ENCODE measurements around the gene ENG.
"Not testable (repeated sequence)": the region's sequence is repeated elsewhere in the genome, so short reads cannot be mapped to it uniquely, and the experiment has no call there.

DNA sequence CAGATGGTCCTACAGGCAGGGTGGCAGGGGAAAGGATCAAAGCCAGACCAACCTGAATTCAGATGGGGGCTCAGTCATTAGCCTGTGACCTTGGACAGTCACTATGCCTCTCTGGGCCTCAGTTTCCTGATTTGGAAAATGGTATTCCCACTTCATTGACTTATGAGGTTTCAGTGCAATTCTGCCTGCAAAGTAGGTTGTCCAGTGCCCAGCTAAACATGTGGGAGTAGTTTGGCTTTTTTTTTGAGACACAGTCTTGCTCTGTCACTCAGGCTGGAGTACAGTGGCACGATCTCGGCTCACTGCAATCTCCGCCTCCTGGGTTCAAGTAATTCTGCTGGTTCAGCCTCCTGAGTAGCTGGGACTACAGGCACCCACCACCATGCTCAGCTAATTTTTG lies 17.9 kb downstream of the ENG start:
- TF ChIP-seq, protein P1, sequence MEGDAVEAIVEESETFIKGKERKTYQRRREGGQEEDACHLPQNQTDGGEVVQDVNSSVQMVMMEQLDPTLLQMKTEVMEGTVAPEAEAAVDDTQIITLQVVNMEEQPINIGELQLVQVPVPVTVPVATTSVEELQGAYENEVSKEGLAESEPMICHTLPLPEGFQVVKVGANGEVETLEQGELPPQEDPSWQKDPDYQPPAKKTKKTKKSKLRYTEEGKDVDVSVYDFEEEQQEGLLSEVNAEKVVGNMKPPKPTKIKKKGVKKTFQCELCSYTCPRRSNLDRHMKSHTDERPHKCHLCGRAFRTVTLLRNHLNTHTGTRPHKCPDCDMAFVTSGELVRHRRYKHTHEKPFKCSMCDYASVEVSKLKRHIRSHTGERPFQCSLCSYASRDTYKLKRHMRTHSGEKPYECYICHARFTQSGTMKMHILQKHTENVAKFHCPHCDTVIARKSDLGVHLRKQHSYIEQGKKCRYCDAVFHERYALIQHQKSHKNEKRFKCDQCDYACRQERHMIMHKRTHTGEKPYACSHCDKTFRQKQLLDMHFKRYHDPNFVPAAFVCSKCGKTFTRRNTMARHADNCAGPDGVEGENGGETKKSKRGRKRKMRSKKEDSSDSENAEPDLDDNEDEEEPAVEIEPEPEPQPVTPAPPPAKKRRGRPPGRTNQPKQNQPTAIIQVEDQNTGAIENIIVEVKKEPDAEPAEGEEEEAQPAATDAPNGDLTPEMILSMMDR (IDR thresholded peaks at IDR 0.05 in 8 of 11, conservative IDR thresholded peaks at IDR 0.05 in 3 of 11) = not testable (repeated sequence)
- not testable (repeated sequence) for TF ChIP-seq POLR2AphosphoS5, POLR2A (IDR thresholded peaks at IDR 0.05)
